Panc1 (cell line): Measurements from ENCODE around the gene MYL5. TPM values are rescaled to one million over a fixed set of nuclear protein-coding genes. Genes with fewer than 3 reads are reported as not detected.

Experiments
- ATAC-seq: fragments of 200-7000 bp; cut with Tn5 transposase; 2 replicates; pipeline ENCODE4 v1.9.1; 2020; ENCODE audit warnings: mild to moderate bottlenecking, moderate library complexity
- BruUV-seq: library from RNA; stranded (reverse); fragments of 400-500 nt; replicated peaks from 2 replicates; lab custom pipeline; 2021; lab: Mats Ljungman, UMichigan
- CTCF ChIA-PET: fragments of 300-600 bp; sonication (Branson Sonifier 250); formaldehyde crosslinking; loops from one replicate; lab custom pipeline; 2022; ENCODE audit warnings: antibody characterized with exemption; lab: Charles Lee
- POLR2A ChIA-PET: fragments of 300-600 bp; sonication (Branson Sonifier 250); formaldehyde crosslinking; loops from one replicate; lab custom pipeline; 2022; ENCODE audit warnings: antibody characterized with exemption; lab: Charles Lee
- DNase-seq: peaks from one replicate; pipeline ENCODE4 v3.0.0-alpha.2; 2010; ENCODE audit warnings: low read depth, low spot score
- H3K27ac ChIP-seq: 2 replicates; pipeline ENCODE4 v1.5.1; 2011; ENCODE audit warnings: mild to moderate bottlenecking, low read length, inconsistent platforms
- H3K27me3 ChIP-seq: fragments of 200-500 bp; sonication (Bioruptor generic); 2 replicates; pipeline ENCODE4 v1.6.0; 2014; ENCODE audit warnings: low read length, inconsistent platforms; ENCODE audit not compliant: control insufficient read depth, insufficient read depth
- H3K36me3 ChIP-seq: fragments of 200-500 bp; sonication (Bioruptor generic); 2 replicates; pipeline ENCODE4 v1.5.1; 2014; ENCODE audit warnings: inconsistent platforms, mild to moderate bottlenecking, low read length, moderate library complexity; ENCODE audit not compliant: control insufficient read depth, insufficient read depth
- H3K4me1 ChIP-seq: 2 replicates; pipeline ENCODE4 v1.5.1; 2011; ENCODE audit warnings: inconsistent platforms, mild to moderate bottlenecking, low read length, moderate library complexity; ENCODE audit not compliant: control insufficient read depth, insufficient read depth
- H3K4me3 ChIP-seq, 2 experiments: 2 replicates each; pipeline ENCODE4 v1.5.1; 2011 to 2012; ENCODE audit warnings: low read depth in 2 of 2, low read length in 2 of 2, mild to moderate bottlenecking in 2 of 2, inconsistent platforms in 1 of 2, moderate library complexity in 1 of 2
- H3K9me3 ChIP-seq: fragments of 200-500 bp; sonication (Bioruptor generic); 2 replicates; pipeline ENCODE4 v1.5.1; 2014; ENCODE audit warnings: low read depth, mild to moderate bottlenecking, inconsistent platforms, low read length, moderate library complexity; ENCODE audit not compliant: control insufficient read depth, insufficient read depth
- CTCF ChIP-seq: fragments of 450-650 bp; IDR thresholded peaks from 2 replicates; pipeline ENCODE4 v1.5.1; 2017; ENCODE audit warnings: mild to moderate bottlenecking
- POLR2AphosphoS5 ChIP-seq: IDR thresholded peaks from 2 replicates; pipeline ENCODE4 v1.6.1; 2012; ENCODE audit warnings: mild to moderate bottlenecking, low read depth, low read length, moderate library complexity
- SIN3A ChIP-seq: IDR thresholded peaks from 2 replicates; pipeline ENCODE4 v1.6.1; 2012; ENCODE audit warnings: low read depth, mild to moderate bottlenecking, low read length, moderate library complexity, borderline replicate concordance; ENCODE audit not compliant: insufficient read depth
- TCF7L2 ChIP-seq: IDR thresholded peaks from 2 replicates; pipeline ENCODE4 v1.6.1; 2011; ENCODE audit warnings: mild to moderate bottlenecking, low read depth, low read length, inconsistent platforms
- in situ Hi-C: cut with HindIII; loops from 2 replicates; pipeline ENCODE4 v1.10.0; 2016; ENCODE audit warnings: low sequenced_read_pairs, low pct_unique_long_range_greater_than_20kb
- intact Hi-C: fragments of 100-400 bp; cut with micrococcal nuclease; formaldehyde crosslinking; loops from one replicate; pipeline ENCODE4 v1.10.0; 2022; ENCODE audit not compliant: unreplicated experiment
- total RNA-seq: library from RNA; stranded (reverse); gene quantifications from one replicate; pipeline ENCODE4 v1.2.1, GENCODE V29; 2021; ENCODE audit not compliant: unreplicated experiment
- TF ChIP-seq, protein P1 (sequence below), 2 experiments: IDR thresholded peaks; 2 replicates each; pipeline ENCODE4 v1.6.1; 2011 to 2012; ENCODE audit warnings: low read depth in 2 of 2, control low read depth in 1 of 2, low read length in 1 of 2, mild to moderate bottlenecking in 1 of 2, moderate library complexity in 1 of 2; ENCODE audit not compliant: insufficient read depth in 1 of 2

The MYL5 gene
- total RNA-seq, 1 experiment from 2014 or later = 12.0 TPM

- Histone ChIP-seq H3K27me3 (no peaks in the 10 kb centered on the region), H3K27ac (no peak overlapping the region), H3K4me3 (no peak overlapping the region), H3K9me3 (no peaks in the 10 kb centered on the region), H3K36me3 (no peaks in the 10 kb centered on the region), H3K4me1 (no peaks in the 10 kb centered on the region)
- DNase-seq (no peak), ATAC-seq (no peak)
- no TSS peak for BruUV-seq
- in situ Hi-C loops (no loop called here), intact Hi-C loops (no loop called here)
- CTCF ChIA-PET = no interaction called here
- TF ChIP-seq SIN3A = no peak
- POLR2A ChIA-PET = no interaction called here
Observed at GRCh38 chr4:630656-631055, 43.7 kb upstream of the MYL5 start.

DNA sequence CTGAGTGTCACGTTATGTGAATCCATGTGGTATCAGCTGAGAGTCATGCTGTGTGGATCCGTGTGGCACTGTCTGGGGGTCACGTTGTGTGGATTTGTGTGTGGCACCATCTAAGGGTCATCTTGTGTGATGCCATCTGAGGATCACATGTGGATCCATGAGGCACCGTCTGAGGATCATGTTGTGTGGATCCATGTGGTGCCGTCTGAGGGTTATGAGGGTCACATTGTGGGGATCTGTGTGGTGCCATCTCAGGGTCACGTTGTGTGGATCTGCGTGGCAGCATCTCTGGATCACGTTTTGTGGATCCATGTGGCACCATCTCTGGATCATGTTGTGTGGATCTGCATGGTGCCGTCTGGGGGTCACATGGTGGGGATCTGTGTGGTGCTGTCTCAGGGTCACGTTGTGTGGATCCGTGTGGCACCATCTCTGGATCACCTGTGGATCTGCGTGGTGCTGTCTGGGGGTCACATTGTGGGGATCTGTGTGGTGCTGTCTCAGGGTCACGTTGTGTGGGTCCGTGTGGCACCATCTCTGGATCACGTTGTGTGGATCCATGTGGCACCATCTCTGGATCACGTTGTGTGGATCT, 42.0 kb upstream of the MYL5 start:
- ATAC-seq (no peak), DNase-seq (no peak)
- TF ChIP-seq SIN3A = no peak
- TF ChIP-seq, protein P1, sequence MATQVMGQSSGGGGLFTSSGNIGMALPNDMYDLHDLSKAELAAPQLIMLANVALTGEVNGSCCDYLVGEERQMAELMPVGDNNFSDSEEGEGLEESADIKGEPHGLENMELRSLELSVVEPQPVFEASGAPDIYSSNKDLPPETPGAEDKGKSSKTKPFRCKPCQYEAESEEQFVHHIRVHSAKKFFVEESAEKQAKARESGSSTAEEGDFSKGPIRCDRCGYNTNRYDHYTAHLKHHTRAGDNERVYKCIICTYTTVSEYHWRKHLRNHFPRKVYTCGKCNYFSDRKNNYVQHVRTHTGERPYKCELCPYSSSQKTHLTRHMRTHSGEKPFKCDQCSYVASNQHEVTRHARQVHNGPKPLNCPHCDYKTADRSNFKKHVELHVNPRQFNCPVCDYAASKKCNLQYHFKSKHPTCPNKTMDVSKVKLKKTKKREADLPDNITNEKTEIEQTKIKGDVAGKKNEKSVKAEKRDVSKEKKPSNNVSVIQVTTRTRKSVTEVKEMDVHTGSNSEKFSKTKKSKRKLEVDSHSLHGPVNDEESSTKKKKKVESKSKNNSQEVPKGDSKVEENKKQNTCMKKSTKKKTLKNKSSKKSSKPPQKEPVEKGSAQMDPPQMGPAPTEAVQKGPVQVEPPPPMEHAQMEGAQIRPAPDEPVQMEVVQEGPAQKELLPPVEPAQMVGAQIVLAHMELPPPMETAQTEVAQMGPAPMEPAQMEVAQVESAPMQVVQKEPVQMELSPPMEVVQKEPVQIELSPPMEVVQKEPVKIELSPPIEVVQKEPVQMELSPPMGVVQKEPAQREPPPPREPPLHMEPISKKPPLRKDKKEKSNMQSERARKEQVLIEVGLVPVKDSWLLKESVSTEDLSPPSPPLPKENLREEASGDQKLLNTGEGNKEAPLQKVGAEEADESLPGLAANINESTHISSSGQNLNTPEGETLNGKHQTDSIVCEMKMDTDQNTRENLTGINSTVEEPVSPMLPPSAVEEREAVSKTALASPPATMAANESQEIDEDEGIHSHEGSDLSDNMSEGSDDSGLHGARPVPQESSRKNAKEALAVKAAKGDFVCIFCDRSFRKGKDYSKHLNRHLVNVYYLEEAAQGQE (IDR thresholded peaks at IDR 0.05; ENCODE audit: insufficient read depth in 1 of 2, low read depth in 2 of 2, low read length in 1 of 2) = no peak
- TF ChIP-seq TCF7L2 = no peak
- TF ChIP-seq CTCF = no peak
- no peak for TF ChIP-seq POLR2AphosphoS5
- ChIA-PET POLR2A (no interaction called here), CTCF (no interaction called here)
- no TSS peak for BruUV-seq
- Histone ChIP-seq H3K36me3 (no peaks in the 10 kb centered on the region), H3K4me1 (no peaks in the 10 kb centered on the region), H3K9me3 (no peaks in the 10 kb centered on the region), H3K27ac (no peak overlapping the region), H3K27me3 (no peaks in the 10 kb centered on the region), H3K4me3 (no peak overlapping the region)
- in situ Hi-C loops = no loop called here
- intact Hi-C loops = no loop called here

- Histone ChIP-seq H3K27ac (no peak overlapping the region), H3K4me1 (no peaks in the 10 kb centered on the region), H3K27me3 (no peaks in the 10 kb centered on the region), H3K4me3 (no peak overlapping the region), H3K9me3 (no peaks in the 10 kb centered on the region), H3K36me3 (no peaks in the 10 kb centered on the region)
- in situ Hi-C loops = no loop called here
- intact Hi-C loops = no loop called here
- no peak for ATAC-seq
- no TSS peak for BruUV-seq
- TF ChIP-seq SIN3A (no peak), CTCF (no peak), TCF7L2 (no peak), POLR2AphosphoS5 (no peak)
- TF ChIP-seq, protein P1 (IDR thresholded peaks at IDR 0.05; ENCODE audit: insufficient read depth in 1 of 2, low read depth in 2 of 2, low read length in 1 of 2) = no peak
- no peak for DNase-seq
- CTCF ChIA-PET = no interaction called here
- POLR2A ChIA-PET = no interaction called here
Observed at GRCh38 chr4:632926-633325, 41.4 kb upstream of the MYL5 start.
